Kidney (tissue), 14 donors: ENCODE measurements around the gene MYEOV. TPM values are rescaled to one million over a fixed set of nuclear protein-coding genes. Genes with fewer than 3 reads are reported as not detected.

Experiments used
- DNase-seq, 5 donors: peaks; one replicate each; pipeline ENCODE4 v3.0.0-alpha.2; 2013 to 2020
- FAIRE-seq: peaks from 2 replicates; lab custom pipeline; 2012; peaks lifted over from hg19 to GRCh38; lab: Jason Lieb, UNC
- H3K27ac ChIP-seq, 2 donors: one replicate each; pipeline ENCODE4 v1.7.0; 2013; ENCODE audit warnings: low read depth in 2 of 2, low read length in 2 of 2, inconsistent platforms in 1 of 2
- H3K27me3 ChIP-seq: one replicate; pipeline ENCODE4 v1.7.1; 2013; ENCODE audit warnings: low read length, inconsistent platforms; ENCODE audit not compliant: control insufficient read depth, insufficient read depth
- H3K36me3 ChIP-seq, 3 donors: one replicate each; pipeline versions ENCODE4 v1.7.0 to v1.7.1; 2013; ENCODE audit warnings: low read length in 3 of 3, control low read depth in 1 of 3, inconsistent platforms in 1 of 3; ENCODE audit not compliant: insufficient read depth in 3 of 3, control insufficient read depth in 2 of 3
- H3K4me1 ChIP-seq, 3 donors: one replicate each; pipeline versions ENCODE4 v1.7.0 to v1.7.1; 2013; ENCODE audit warnings: low read length in 3 of 3, inconsistent platforms in 1 of 3, low read depth in 1 of 3; ENCODE audit not compliant: control insufficient read depth in 2 of 3, insufficient read depth in 2 of 3
- H3K4me3 ChIP-seq, 3 donors: one replicate each; pipeline versions ENCODE4 v1.7.0 to v1.8.1; 2013; ENCODE audit warnings: low read length in 3 of 3, control low read depth in 1 of 3, inconsistent platforms in 1 of 3
- H3K9ac ChIP-seq, 3 donors: one replicate each; pipeline versions ENCODE4 v1.7.0 to v1.7.1; 2013; ENCODE audit warnings: low read length in 3 of 3, control low read depth in 1 of 3, inconsistent platforms in 1 of 3
- H3K9me3 ChIP-seq, 3 donors: one replicate each; pipeline versions ENCODE4 v1.7.0 to v1.7.1; 2013; ENCODE audit warnings: low read length in 3 of 3, control low read depth in 1 of 3, inconsistent platforms in 1 of 3; ENCODE audit not compliant: control insufficient read depth in 2 of 3, insufficient read depth in 1 of 3
- CTCF ChIP-seq: IDR thresholded peaks from 3 replicates; pipeline ENCODE4 v1.5.1; 2012; ENCODE audit warnings: mild to moderate bottlenecking, moderate library complexity, borderline replicate concordance; ENCODE audit not compliant: insufficient read depth; ENCODE audit errors: extremely low read depth
- intact Hi-C: fragments of 100-400 bp; cut with DNase I; formaldehyde crosslinking; loops from one replicate; pipeline ENCODE4 v1.11.1; 2022
- polyA plus RNA-seq: library from polyadenylated mRNA; stranded (reverse); fragments of 350-450 nt; fragmentation: Illumina TruSeq; extraction: RNeasy Lipid Tissue Mini Kit (QIAGEN cat#74804); gene quantifications from one replicate; pipeline ENCODE4 v1.2.3, GENCODE V29; 2014; ENCODE audit warnings: low read depth, low replicate concordance; ENCODE audit not compliant: insufficient read depth
- total RNA-seq: library from RNA; stranded (reverse); fragmentation: NEBNext Ultra II Directional; extraction: Animal tissue kit (Norgen Biotek cat#: 25700); gene quantifications from one replicate; pipeline ENCODE4 v1.2.1, GENCODE V29; 2021
- donor health status: control.
- donor health status: control.
- donor health status: control.
- donor health status: control.
- donor health status: control.
- donor health status: DM: yes; HTN: yes; CAD: no.
- donor health status: Normal renal cell carcinoma (clear cell type).

The MYEOV gene
- total and polyA plus RNA-seq, 2 donors from 2014 or later: 2.6 TPM; not detected in 1

GRCh38 chr11:69314555-69314954 is 20.6 kb downstream of the MYEOV start:
- no peaks in the 10 kb centered on the region for H3K36me3 ChIP-seq
- no peak for FAIRE-seq
- DNase-seq: no peak
- H3K27ac ChIP-seq: no peak overlapping the region
- no peak overlapping the region for H3K9ac ChIP-seq
- H3K9me3 ChIP-seq: peaks cover 0 to 5% (median 0%) of the 10 kb centered on the region in 3 donors
- TF ChIP-seq CTCF: no peak
- H3K27me3 ChIP-seq: no peaks in the 10 kb centered on the region
- H3K4me3 ChIP-seq: no peak overlapping the region
- intact Hi-C loops: no loop called here
- peaks cover 0 to 4% (median 0%) of the 10 kb centered on the region in 3 donors for H3K4me1 ChIP-seq

GRCh38 chr11:69316956-69317355 is 23.0 kb downstream of the MYEOV start:
- no peak overlapping the region for H3K9ac ChIP-seq
- DNase-seq (no peak), FAIRE-seq (no peak)
- H3K4me1 ChIP-seq: no peaks in the 10 kb centered on the region
- no peak overlapping the region for H3K27ac ChIP-seq
- H3K36me3 ChIP-seq: no peaks in the 10 kb centered on the region
- no peak for TF ChIP-seq CTCF
- intact Hi-C loops: no loop called here
- no peak overlapping the region for H3K4me3 ChIP-seq
- no peaks in the 10 kb centered on the region for H3K27me3 ChIP-seq
- H3K9me3 ChIP-seq: peaks cover 0 to 5% (median 0%) of the 10 kb centered on the region in 3 donors

- Histone ChIP-seq H3K9ac (no peak overlapping the region), H3K4me3 (no peak overlapping the region), H3K9me3 (peaks cover 0 to 5% (median 0%) of the 10 kb centered on the region in 3 donors), H3K4me1 (no peaks in the 10 kb centered on the region), H3K36me3 (no peaks in the 10 kb centered on the region), H3K27me3 (no peaks in the 10 kb centered on the region), H3K27ac (no peak overlapping the region)
- DNase-seq (no peak), FAIRE-seq (no peak)
- no peak for TF ChIP-seq CTCF
- intact Hi-C loops: no loop called here
Measured at GRCh38 chr11:69317401-69318092, 23.6 kb downstream of the MYEOV start.

- Histone ChIP-seq H3K4me3 (no peak overlapping the region), H3K36me3 (no peaks in the 10 kb centered on the region), H3K4me1 (no peaks in the 10 kb centered on the region), H3K9me3 (peaks cover 0 to 5% (median 0%) of the 10 kb centered on the region in 3 donors), H3K27ac (no peak overlapping the region), H3K9ac (no peak overlapping the region), H3K27me3 (no peaks in the 10 kb centered on the region)
- no peak for FAIRE-seq
- TF ChIP-seq CTCF: no peak
- DNase-seq: no peak
- intact Hi-C loops: no loop called here
Measured at GRCh38 chr11:69318093-69318420, 24.1 kb downstream of the MYEOV start.
